Neuron (in vitro differentiated cells): ENCODE data around the gene COX7A1.
"Not testable (repeated sequence)": the region's sequence is repeated elsewhere in the genome, so short reads cannot be mapped to it uniquely, and the experiment has no call there.

Experiments
- H2AFZ ChIP-seq: one replicate; pipeline ENCODE4 v1.6.1; 2013; ENCODE audit warnings: low read depth, mild to moderate bottlenecking, inconsistent platforms, low read length, moderate library complexity
- H3K27me3 ChIP-seq: one replicate; pipeline ENCODE4 v1.6.1; 2013; ENCODE audit warnings: low read length; ENCODE audit not compliant: insufficient read depth
- H3K36me3 ChIP-seq: one replicate; pipeline ENCODE4 v1.6.1; 2013; ENCODE audit warnings: low read length; ENCODE audit not compliant: insufficient read depth
- H3K4me1 ChIP-seq: one replicate; pipeline ENCODE4 v1.6.1; 2013; ENCODE audit warnings: low read length; ENCODE audit not compliant: insufficient read depth
- H3K4me3 ChIP-seq: 2 replicates; pipeline ENCODE4 v1.5.1; 2013; ENCODE audit warnings: mild to moderate bottlenecking, low read length, moderate library complexity
- H3K9me3 ChIP-seq: one replicate; pipeline ENCODE4 v1.6.1; 2013; ENCODE audit warnings: low read length

The COX7A1 gene

GRCh38 chr19:36152352-36153091, at the start of gene COX7A1:
TSS of gene COX7A1 (minus strand) at chr19:36152447. CDS start at chr19:36152407, 40 bp downstream.
- Histone ChIP-seq H3K27me3 (no peaks in the 10 kb centered on the region), H3K4me3 (no peak within 1 kb of the TSS), H2AFZ (no peak within 1 kb of the TSS), H3K4me1 (no peaks in the 10 kb centered on the region), H3K36me3 (peaks cover 38% of the 10 kb centered on the region), H3K9me3 (peaks cover 2% of the 10 kb centered on the region)

GRCh38 chr19:36201684-36202083, 49.4 kb upstream of the COX7A1 start:
- Histone ChIP-seq H3K9me3 (peaks cover 5% of the 10 kb centered on the region), H3K4me3 (no peak overlapping the region), H3K27me3 (no peaks in the 10 kb centered on the region), H3K4me1 (no peaks in the 10 kb centered on the region), H2AFZ (no peak overlapping the region), H3K36me3 (peaks cover 5% of the 10 kb centered on the region)

- Histone ChIP-seq H3K4me1 (no peaks in the 10 kb centered on the region), H3K36me3 (peaks cover 21% of the 10 kb centered on the region), H3K4me3 (no peak overlapping the region), H3K9me3 (peaks cover 6% of the 10 kb centered on the region), H2AFZ (no peak overlapping the region), H3K27me3 (no peaks in the 10 kb centered on the region)
These were observed 45.9 kb upstream of the COX7A1 start for GRCh38 chr19:36198119-36198518.

DNA sequence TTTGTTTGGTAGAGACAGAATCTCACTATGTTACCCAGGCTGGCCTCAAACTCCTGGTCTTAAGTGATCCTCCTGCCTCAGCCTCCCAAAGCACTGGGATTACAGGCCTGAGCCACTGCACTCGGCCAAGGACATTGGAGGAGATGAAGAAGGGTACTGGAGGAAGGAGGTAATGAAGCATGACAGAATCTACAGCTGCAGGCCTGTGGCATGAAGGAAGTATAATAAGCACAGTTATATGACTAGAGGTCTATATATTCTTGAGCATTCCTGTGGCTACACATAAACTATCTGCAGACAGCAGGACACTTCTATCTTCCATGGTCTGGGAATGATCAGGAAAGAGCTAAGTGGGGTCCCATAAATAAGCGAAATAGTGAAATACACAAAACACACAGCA, 44.0 kb upstream of the COX7A1 start:
- Histone ChIP-seq H3K27me3 (no peaks in the 10 kb centered on the region), H3K4me1 (no peaks in the 10 kb centered on the region), H3K4me3 (no peak overlapping the region), H2AFZ (no peak overlapping the region), H3K9me3 (peaks cover 2% of the 10 kb centered on the region), H3K36me3 (peaks cover 18% of the 10 kb centered on the region)

GRCh38 chr19:36186722-36187121, 34.5 kb upstream of the COX7A1 start:
- H3K9me3 ChIP-seq, H3K4me1 ChIP-seq: not testable (repeated sequence)

GRCh38 chr19:36183245-36183628, 31.0 kb upstream of the COX7A1 start:
- H3K27me3 ChIP-seq: no peaks in the 10 kb centered on the region
- H2AFZ ChIP-seq: no peak overlapping the region
- peaks cover 10% of the 10 kb centered on the region for H3K9me3 ChIP-seq
- H3K4me3 ChIP-seq: no peak overlapping the region
- H3K36me3 ChIP-seq: peaks cover 12% of the 10 kb centered on the region
- H3K4me1 ChIP-seq: no peaks in the 10 kb centered on the region

More at GRCh38 chr19:36186722-36187121, 34.5 kb upstream of the COX7A1 start:
- not testable (repeated sequence) for H3K27me3 ChIP-seq, H2AFZ ChIP-seq, H3K4me3 ChIP-seq
- H3K36me3 ChIP-seq: peaks cover 12% of the 10 kb centered on the region

GRCh38 chr19:36182612-36183244, 30.5 kb upstream of the COX7A1 start:
- Histone ChIP-seq H2AFZ (no peak overlapping the region), H3K4me1 (no peaks in the 10 kb centered on the region), H3K36me3 (peaks cover 12% of the 10 kb centered on the region), H3K9me3 (peaks cover 10% of the 10 kb centered on the region), H3K27me3 (no peaks in the 10 kb centered on the region), H3K4me3 (no peak overlapping the region)

DNA sequence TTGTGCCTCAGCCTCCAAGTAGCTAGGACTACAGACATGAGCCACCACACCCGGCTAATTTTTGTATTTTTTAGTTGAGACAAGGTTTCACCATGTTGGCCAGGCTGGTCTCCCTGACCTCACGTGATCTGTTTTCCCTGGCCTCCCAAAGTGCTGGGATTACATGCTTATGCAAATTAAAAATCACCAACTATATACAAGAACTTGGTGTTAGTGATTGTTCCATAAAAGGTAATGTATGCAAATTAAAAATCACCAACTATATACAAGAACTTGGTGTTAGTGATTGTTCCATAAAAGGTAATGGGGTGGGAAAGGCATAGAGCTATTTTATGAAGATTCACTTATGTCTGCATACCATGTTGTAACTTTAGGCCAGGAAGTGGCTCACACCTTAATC, 26.8 kb upstream of the COX7A1 start:
- not testable (repeated sequence) for H3K4me1 ChIP-seq, H3K4me3 ChIP-seq, H3K27me3 ChIP-seq, H2AFZ ChIP-seq, H3K9me3 ChIP-seq
- H3K36me3 ChIP-seq: peaks cover 12% of the 10 kb centered on the region

- H3K27me3 ChIP-seq, H3K4me3 ChIP-seq, H2AFZ ChIP-seq, H3K9me3 ChIP-seq, H3K36me3 ChIP-seq, H3K4me1 ChIP-seq: not testable (repeated sequence)
These were observed 21.6 kb upstream of the COX7A1 start for GRCh38 chr19:36173846-36174245.

GRCh38 chr19:36172852-36173251, 20.6 kb upstream of the COX7A1 start:
- H3K4me3 ChIP-seq: no peak overlapping the region
- H3K9me3 ChIP-seq: no peaks in the 10 kb centered on the region
- no peaks in the 10 kb centered on the region for H3K36me3 ChIP-seq
- H3K27me3 ChIP-seq: no peaks in the 10 kb centered on the region
- no peak overlapping the region for H2AFZ ChIP-seq
- H3K4me1 ChIP-seq: no peaks in the 10 kb centered on the region

DNA sequence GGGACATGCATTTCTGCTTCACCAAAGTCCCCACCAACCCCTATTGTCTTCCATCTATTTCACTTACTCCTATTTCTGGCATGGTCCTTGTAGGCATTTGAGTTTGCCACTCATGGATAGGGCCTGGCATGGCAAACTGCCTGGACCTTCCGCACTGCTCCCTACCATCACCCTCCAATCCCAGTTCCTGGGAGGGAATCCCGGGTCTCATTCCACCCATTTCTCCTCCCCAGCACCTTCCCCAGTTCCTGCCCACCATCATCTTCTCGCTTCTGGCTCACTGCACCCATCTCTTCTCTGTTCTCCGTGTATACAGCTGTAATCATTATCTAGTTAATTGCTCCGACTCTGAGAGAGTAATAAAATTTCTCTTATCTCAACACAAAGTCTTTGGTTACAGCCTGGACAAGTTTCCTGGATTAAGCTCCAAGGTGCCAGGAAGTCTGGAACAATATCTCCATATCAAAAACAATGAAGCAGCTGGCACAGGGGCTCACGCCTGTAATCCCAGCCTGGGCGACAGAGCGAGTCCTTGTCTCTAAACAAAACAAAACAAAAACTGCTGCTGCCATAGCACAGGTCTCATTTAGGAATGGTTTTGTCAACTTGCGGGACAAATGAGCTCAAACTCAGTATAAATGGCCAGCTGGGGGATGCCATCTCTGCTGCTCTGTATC, 17.0 kb upstream of the COX7A1 start:
- no peak overlapping the region for H3K4me3 ChIP-seq
- H3K27me3 ChIP-seq: no peaks in the 10 kb centered on the region
- no peak overlapping the region for H2AFZ ChIP-seq
- H3K36me3 ChIP-seq: no peaks in the 10 kb centered on the region
- H3K9me3 ChIP-seq: no peaks in the 10 kb centered on the region
- no peaks in the 10 kb centered on the region for H3K4me1 ChIP-seq

- H3K36me3 ChIP-seq: peaks cover 6% of the 10 kb centered on the region
- H3K4me3 ChIP-seq: no peak overlapping the region
- H3K4me1 ChIP-seq: no peaks in the 10 kb centered on the region
- H2AFZ ChIP-seq: no peak overlapping the region
- H3K9me3 ChIP-seq: no peaks in the 10 kb centered on the region
- H3K27me3 ChIP-seq: no peaks in the 10 kb centered on the region
These were observed 11.6 kb upstream of the COX7A1 start for GRCh38 chr19:36163813-36164212.

DNA sequence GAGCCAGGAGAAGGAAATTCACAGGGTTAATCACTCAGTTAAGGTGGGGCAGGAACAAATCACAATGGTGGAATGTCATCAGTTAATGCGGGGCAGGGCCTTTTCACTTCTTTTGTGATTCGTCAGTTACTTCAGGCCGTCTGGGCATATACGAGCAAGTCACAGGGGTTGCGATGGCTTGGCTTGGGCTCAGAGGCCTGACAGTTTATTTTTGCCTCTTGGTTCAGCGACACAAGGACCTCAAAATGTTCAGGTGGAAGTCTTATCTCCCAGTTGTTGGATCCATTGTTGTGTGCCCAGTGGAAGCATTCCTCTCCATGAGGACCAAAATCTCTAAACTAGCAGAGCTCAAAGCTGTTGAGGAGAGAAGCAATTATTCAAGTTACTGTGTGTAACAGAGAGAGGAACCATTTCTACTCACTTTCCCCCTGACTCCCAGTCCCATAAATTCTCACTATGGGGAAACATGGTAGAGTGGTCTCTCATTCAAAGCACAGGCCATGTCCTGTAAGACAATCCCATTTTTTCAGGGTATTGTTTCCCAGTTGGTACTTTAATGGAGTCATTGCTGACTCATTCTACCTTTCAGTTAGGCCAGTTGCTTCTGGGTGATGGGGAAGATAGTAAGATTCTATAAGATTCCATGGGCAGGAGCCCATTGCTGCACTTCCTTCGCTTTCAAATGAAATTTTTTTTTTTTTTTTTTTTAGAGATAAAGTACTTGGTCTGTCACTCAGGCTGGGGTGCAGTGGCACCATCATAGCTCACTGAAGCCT, 8.8 kb upstream of the COX7A1 start:
- Histone ChIP-seq H3K27me3 (no peaks in the 10 kb centered on the region), H2AFZ (no peak overlapping the region)

More for the DNA sequence above, 8.8 kb upstream of the COX7A1 start:
- H3K4me3 ChIP-seq: no peak overlapping the region
- H3K4me1 ChIP-seq: no peaks in the 10 kb centered on the region
- no peaks in the 10 kb centered on the region for H3K9me3 ChIP-seq
- peaks cover 6% of the 10 kb centered on the region for H3K36me3 ChIP-seq
